HG03280 (cell line): ENCODE measurements around the gene KRT40.

Experiments used
- ATAC-seq: cut with Tn5 transposase; IDR thresholded peaks from one replicate; pipeline ENCODE4 v1.9.1; 2021; ENCODE audit warnings: mild to moderate bottlenecking, moderate library complexity; ENCODE audit not compliant: unreplicated experiment

The KRT40 gene

DNA sequence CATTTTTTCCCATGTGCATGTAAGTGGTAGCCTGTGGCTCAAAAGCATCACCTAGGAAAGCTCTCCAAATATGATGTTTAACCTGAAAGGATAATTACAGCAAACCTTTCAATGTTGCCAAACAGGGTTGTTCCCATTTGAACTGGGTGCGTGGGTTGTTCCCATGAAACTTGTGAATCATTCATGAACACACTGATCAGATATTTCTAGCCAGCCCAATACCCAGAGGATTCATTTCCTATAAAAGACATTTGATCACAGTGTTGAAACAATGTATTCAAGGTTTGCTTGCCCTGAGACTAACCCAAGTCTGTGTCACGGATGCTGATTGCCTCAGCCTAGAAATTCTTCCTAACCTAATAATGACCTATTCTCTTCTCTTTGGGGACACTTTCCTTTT, 30.2 kb downstream of the KRT40 start:
- ATAC-seq, result no peak

- ATAC-seq, result no peak
Observed at GRCh38 chr17:40952661-40953060, 31.5 kb downstream of the KRT40 start.

DNA sequence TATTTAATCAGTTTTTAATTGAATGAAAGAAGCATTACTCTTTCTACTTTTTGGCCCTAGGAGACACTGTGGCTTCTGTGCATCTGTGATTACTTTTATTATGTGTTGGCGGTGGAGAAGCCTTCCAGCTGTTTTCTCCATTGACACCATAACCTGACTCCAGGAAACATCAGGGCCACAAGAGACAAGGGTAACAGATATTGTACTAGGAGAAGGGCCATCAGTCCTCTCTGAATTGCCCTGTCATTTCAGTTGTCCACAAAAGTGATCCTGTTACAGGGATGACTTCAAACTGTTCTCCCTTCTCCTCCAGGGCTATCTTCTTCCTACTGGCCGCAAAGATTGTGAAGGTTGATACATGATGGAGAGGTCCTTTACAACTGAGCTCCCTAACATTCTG, 32.0 kb downstream of the KRT40 start:
- ATAC-seq, result no peak

DNA sequence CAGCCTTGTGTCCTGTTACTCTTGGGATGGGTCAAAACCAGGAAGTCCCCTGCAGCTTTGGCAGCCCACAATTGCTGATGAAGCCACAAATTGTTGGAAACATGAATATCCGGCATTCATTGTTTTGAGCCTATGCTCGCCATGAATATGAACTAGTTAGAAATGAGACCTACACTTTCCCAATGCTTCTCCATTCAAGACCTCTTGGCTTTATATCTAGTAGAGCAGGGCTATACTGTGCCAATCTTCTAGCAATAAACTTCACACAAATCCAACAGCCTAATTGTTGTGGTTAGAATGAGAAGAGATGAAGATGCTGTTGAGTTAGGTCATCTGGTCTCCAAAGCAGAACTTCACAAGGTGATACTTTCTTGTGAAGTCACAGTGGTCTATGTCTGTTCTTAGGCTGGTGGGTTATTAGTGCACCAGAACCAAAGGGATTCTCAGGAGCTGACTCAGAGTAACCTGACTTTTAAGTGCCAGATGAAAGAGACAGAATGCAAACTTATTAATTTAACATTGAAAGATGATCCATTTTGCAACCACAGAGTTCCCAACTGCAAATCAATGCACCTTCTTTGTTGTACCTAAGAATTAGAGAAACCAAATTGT, 33.0 kb downstream of the KRT40 start:
- no peak for ATAC-seq

DNA sequence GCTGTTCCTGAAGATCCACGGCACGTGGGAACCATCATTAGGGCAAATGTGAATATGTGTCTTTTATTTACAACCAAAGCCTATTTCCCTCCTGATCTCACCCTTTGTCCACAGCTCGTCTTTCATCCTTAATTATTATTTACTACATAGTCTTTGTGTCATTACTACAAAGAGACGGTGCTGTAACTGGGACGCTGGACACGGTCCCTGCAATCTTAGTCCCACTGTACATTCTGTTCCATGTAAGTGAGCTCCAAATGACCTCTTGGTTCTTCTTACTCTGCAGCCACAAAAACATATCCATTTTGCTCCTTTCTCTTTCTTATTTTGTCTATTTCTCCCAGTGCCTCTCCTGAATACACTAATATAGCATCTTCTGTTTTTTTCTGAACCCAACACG, 34.0 kb downstream of the KRT40 start:
- no peak for ATAC-seq

GRCh38 chr17:40949418-40949817, 34.7 kb downstream of the KRT40 start:
- no peak for ATAC-seq

GRCh38 chr17:40947929-40948328, 36.2 kb downstream of the KRT40 start:
- no peak for ATAC-seq

GRCh38 chr17:40945414-40945813, 38.7 kb downstream of the KRT40 start:
- no peak for ATAC-seq

- no peak for ATAC-seq
Observed at GRCh38 chr17:40944531-40944930, 39.6 kb downstream of the KRT40 start.

GRCh38 chr17:40942553-40942952, 41.6 kb downstream of the KRT40 start:
- no peak for ATAC-seq

DNA sequence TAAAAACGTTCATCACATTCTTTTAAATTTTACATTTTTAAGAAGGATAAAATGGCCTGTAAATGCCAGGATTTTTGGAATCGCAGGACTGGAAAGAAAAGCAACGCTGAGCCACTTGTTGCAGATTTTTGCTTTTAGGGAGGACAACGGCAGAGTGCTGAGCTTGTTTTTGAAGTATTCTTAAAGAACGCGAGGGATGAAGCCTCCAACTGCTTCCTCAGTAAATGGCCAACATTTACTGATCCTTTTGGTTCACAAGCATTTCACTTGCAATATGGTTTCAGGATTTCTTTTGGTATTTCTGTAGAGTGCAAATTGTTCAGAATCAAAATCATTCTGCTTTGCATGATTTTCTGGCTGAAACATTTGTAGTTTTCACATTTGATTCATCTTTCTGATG, 43.9 kb downstream of the KRT40 start:
- ATAC-seq, result no peak

- ATAC-seq, result no peak
Observed at GRCh38 chr17:40938981-40939380, 45.1 kb downstream of the KRT40 start.

- ATAC-seq, result no peak
Observed at GRCh38 chr17:40937384-40937819, 46.7 kb downstream of the KRT40 start, which contains the start of gene KRT23. Gene KRT23 (minus strand): TSS chr17:40937646. CDS start chr17:40936603, 1,043 bp downstream.

DNA sequence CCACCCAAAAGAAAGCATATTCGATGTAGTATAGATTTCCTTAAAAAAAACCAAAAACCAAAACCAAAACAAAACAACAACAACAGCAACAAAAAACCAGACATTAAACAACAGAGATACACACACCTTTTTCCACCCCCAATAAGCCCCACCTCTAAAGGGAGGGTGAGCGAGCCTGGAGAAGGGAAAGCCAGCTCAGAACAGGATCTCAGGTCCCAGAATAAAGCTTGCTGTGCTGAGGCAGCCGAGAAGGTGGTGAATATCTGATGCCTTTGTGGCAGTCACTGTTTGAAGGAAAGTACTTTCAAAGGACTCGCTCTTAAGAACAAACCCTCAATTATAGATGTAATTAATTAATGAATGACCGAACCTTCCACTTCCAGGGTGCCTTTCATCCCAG, 47.1 kb downstream of the KRT40 start:
- no peak for ATAC-seq

DNA sequence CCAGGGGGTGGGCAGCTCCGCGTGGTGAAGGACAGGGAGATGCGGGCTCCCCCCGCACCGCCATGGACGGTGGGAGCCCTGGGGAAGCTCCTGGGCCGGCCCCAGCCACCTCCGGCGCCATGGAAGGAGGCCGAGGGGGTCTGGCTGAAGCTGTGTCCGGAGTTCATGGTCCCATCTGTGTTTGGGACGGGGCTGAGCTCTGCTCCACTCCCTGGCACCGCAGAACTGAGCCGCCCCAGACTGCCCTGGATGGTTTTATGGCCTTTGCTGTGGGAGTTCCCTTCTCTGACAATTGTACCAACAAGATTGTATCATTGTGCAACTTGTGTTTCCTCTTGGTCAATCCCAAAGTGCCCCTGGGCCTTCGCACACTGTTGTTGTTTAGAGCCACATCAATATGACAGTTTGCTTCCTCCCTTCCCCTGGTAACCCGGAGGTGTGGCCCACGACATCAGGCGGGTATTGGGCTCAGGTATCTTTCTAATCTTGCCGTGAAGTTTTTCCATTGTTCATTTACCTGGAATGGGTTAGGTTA, 47.6 kb downstream of the KRT40 start:
- no peak for ATAC-seq

DNA sequence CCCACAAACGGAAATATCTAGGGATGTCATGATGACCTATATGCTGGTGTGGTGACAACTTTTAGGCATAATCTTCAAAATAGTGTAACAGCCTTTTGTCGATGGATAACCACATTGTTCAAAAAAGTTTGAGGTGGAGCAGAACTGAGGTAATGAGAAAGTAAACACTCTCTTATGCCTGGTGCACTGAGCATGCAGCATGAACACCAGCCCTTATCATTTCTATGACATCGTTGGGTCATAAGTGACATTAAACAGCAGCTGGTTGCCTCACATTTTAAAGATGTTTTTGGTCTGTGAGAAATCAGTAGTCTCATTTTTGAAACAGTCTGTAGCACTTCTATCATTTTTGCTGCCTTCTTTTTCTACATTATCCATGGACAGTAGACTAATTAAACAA, 48.5 kb downstream of the KRT40 start:
- ATAC-seq, result no peak

DNA sequence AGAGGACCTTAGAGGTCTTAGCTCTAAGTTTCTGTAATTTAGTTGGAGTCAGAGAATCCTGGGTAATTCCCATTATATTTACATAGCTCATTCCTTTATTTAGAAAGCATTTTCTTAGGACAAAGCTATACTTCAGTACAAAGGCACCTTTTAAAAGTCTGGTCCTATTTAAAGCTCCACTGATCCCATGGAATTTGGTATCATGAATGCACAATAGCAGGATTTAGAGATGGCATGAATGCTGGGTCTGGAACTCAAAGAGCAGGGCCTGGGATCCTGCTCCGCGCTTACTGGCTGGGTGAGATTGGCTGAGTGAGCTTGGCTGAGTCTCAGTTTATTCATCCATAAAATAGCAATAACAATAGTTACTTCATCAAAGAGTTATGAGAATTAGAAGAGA, 51.5 kb downstream of the KRT40 start:
- no peak for ATAC-seq

GRCh38 chr17:40931311-40931710, 52.8 kb downstream of the KRT40 start:
- ATAC-seq, result no peak
